Measurements from ENCODE around the gene SAMD4B.
"Not testable (repeated sequence)": the region's sequence is repeated elsewhere in the genome, so short reads cannot be mapped to it uniquely, and the experiment has no call there.

Gene SAMD4B

GRCh38 chr19:39310558-39311311 lies 31.5 kb upstream of the SAMD4B start:
- no peak for DNase-seq (ENCODE audit: low read depth)

- DNase-seq (ENCODE audit: low read depth) = no peak
These were observed 28.0 kb upstream of the SAMD4B start for GRCh38 chr19:39314016-39314728.

GRCh38 chr19:39315933-39316332 lies 26.3 kb upstream of the SAMD4B start:
- no peak for DNase-seq (ENCODE audit: low read depth)

GRCh38 chr19:39316627-39317321 lies 25.4 kb upstream of the SAMD4B start:
- DNase-seq (ENCODE audit: low read depth) = no peak

DNA sequence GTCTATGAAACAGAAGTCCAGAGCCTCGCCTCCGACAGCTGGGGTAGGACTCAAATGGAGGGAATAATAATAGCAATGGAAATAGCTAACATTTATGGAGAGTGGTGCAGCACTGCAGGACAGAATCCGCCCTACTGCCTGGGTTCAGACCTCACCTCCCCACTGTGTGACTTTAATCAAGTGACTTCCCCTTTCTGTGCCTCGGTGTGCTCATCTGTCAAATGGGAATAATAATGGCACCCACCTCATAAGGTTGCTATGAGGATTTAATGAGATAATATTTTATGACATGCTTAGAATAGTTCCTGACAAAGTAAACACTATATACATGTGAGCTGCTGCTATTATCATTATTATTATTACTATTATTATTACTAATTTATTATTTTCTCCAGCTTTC lies 24.7 kb upstream of the SAMD4B start:
- DNase-seq (ENCODE audit: low read depth) = no peak

DNA sequence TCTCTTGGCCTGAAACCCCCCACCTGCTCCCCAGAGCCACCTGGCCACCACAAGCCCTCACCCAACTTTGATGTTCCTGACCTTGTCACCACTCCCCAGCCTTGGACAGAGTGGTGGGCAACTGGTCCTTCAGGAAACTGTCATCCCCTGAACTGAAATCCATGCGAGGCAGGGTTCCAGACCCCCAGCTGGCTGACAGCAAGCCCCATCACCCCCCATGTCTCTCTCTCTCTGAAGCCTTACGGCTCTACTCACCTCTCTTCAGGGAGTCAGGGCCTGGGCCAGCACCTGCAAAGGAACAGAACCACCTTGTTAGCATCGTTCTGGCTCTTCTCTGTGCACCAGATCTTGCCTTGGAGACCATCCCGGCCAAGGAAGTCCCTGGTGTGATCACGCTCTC lies 24.1 kb upstream of the SAMD4B start:
- no peak for DNase-seq (ENCODE audit: low read depth)

DNA sequence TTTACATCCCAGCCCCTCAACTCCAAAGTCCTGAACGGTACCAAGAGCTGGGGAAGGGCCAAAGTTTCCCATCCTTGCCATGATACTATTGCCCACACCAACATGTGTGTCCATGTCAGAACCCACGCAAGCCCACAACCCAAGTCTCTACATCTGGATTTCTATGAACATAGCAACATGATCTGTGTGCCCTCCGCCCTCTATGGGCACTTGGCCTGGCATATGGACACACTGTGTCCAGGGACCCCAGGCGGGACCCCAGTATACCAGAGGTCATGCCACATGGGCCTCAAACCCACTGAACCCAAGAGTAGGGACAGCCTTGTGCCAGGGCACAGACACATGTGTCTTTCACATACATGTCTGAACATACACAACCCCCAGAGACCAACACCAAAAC lies 23.5 kb upstream of the SAMD4B start:
- no peak for DNase-seq (ENCODE audit: low read depth)

GRCh38 chr19:39319098-39319891 lies 22.9 kb upstream of the SAMD4B start:
- DNase-seq (ENCODE audit: low read depth) = no peak

DNA sequence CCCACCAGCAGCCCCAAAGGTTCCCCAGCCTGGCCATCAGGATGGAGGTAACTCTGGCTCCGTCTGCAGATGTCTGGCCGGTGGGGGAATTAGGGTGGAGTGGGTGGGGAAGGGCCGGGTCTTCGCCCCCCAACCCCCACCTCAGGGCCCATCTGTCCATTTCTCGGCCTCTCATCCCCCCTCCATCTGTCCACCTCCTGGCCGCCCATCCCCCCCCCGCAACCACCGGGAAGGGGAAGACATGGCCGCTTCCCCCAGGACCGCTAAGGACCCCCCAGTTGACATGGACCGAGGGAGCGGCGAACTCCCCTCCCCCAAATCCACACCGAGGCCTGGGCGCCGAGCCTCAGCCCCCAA lies 22.4 kb upstream of the SAMD4B start:
- DNase-seq (ENCODE audit: low read depth) = no peak

GRCh38 chr19:39321117-39321831 lies 20.9 kb upstream of the SAMD4B start:
- no peak for DNase-seq (ENCODE audit: low read depth)

DNA sequence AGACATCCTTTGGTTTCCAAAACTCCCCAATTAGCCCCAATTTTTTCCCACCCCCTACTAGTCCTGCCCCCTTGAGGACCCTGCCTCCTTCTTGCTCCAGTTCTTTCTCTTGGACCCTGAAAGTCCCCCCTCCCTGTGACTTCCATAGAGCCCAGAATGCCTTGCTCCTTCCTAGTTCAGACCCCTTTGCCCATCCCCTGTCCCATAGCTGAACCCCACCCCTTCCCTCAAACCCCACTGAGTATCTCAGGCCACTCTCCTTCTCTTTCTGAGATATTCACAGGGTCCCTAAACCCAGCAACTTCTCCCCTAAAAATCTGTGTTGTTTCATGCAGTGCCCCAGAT lies 20.4 kb upstream of the SAMD4B start:
- no peak for DNase-seq (ENCODE audit: low read depth)

DNA sequence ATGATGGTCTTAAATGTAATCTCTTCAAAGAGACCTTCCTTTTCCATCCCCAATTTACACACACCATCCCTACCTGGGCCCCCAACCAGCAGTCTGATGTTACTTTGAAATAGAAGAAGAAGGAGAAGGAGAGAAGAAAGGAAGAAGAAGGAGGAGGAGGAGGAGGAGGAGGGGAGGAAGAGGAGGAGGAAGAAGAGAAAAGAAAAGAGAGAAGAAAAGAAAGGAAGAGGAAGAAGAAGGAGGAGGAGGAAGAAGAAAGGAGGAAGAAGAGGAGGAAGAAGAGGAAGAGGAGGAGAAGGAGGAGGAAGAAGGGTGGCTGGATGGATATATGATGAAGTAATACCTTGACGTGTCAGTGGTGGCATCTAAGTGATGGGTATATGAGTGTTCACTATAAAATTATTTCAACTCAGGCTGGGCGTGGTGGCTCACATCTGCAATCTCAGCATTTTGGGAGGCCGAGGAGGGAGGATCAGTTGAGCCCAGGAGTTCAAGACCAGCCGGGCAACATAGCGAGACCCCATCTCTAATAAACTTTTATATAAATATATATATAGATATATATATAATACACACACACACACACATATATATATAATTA lies 17.9 kb upstream of the SAMD4B start:
- no peak for DNase-seq (ENCODE audit: low read depth)

DNA sequence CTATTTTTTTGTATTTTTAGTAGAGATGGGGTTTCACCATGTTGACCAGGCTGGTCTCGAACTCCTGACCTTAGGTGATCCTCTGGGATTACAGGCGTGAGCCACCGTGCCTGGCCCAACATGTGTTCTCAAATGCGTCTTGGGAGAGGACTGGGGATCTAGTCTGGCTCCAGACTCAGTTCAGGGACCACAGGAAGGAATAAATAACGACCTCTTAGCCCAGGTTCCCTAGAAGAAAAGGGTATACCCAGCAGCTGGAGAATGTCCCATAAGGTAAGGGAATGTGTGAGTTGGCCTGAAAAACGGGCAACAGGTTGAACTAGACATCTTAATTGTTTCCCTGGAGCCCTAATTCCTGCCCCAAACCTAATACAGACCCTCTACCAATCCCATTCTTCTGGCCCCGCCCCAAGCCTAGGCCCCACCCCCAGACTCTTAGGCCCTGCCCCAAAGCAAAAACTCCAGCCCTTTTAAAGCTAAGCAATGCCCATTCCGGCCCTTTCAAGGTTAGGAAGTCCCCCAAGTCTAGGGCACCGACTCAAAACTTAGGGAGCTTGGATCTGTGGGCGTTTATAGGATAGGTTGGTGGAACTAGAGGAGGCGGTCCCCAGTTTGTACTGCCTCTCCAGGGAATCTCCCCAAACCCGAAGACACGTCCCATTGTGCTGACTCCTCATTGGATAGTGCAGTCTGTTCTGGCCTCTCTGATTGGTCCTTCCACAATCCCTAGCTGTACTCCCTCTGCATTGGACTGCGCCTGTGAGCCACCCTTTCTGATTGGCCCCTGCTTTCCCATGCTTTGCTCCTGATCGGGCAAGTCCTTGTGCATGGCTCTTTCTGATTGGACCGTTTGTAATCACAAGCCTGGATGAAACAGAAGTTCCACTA lies 16.2 kb upstream of the SAMD4B start:
- no peak for DNase-seq (ENCODE audit: low read depth)

GRCh38 chr19:39327363-39328045 lies 14.7 kb upstream of the SAMD4B start:
- DNase-seq (ENCODE audit: low read depth) = no peak

DNA sequence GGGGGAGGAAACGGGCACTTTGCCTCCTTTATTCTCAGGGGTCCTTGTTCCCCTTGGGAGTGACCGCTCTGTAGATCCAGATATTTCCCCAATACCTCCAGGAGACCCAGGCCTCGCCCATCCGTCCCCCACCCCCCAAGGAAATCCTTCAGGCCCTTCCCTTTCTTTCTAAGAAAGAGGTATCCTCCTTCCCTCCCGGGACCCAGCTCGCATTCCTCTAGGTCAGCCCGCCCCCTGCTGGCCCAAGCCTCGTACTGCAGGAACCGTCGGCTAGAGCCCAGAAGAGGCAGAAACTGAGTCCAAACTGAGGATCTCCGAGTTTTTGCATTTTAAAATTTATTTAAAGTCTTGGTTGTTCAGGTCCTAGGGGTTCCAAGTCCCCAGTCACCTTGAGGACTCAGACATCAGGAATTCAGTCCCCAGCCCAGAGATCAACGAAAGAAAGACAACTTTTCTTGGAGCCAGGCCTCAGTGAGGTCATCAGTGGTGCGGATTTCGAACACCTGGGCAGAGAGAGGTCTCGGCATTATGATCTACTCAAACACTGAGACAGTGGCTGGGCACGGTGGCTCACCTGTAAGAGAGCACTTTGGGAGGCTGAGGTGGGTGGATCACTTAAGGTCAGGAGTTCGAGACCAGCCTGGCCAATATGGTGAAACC lies 14.0 kb upstream of the SAMD4B start:
- peak; percentile 74 for DNase-seq (ENCODE audit: low read depth)

- no peak for DNase-seq (ENCODE audit: low read depth)
These were observed 12.3 kb upstream of the SAMD4B start for GRCh38 chr19:39329948-39330347.

- no peak for DNase-seq (ENCODE audit: low read depth)
These were observed 9.9 kb upstream of the SAMD4B start for GRCh38 chr19:39332293-39332692.

GRCh38 chr19:39332738-39333137 lies 9.5 kb upstream of the SAMD4B start:
- not testable (repeated sequence) for DNase-seq (ENCODE audit: low read depth)

GRCh38 chr19:39333507-39333906 lies 8.7 kb upstream of the SAMD4B start:
- DNase-seq (ENCODE audit: low read depth) = no peak
